Measurements from ENCODE around the gene PRAMEF20.
"Not testable (repeated sequence)": the region's sequence is repeated elsewhere in the genome, so short reads cannot be mapped to it uniquely, and the experiment has no call there.

The PRAMEF20 gene

DNA sequence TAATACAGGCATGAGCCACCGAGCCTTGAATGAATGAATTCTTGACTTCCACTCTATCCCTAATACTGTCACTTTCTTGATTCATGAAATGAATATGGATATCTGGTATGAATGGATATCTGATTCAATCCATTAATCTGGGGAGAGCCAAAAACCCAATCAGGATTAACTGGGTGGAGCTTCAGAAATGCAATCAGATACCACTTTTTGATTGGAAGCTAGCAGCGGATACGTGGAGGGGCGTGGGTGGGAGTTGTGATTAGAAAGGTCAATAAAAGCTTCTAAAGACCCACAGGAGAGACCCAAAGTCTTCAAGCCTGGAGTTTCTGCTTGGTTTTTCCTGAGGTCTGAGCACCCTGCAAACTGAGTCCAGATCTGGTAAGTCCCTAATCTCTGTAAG lies at the start of gene PRAMEF20:
Gene PRAMEF20, plus strand, starts transcription at position 301 of the 400 bp plus-strand sequence. CDS start 5,905 bp downstream, outside the sequence.
- DNase-seq = not testable (repeated sequence)

DNA sequence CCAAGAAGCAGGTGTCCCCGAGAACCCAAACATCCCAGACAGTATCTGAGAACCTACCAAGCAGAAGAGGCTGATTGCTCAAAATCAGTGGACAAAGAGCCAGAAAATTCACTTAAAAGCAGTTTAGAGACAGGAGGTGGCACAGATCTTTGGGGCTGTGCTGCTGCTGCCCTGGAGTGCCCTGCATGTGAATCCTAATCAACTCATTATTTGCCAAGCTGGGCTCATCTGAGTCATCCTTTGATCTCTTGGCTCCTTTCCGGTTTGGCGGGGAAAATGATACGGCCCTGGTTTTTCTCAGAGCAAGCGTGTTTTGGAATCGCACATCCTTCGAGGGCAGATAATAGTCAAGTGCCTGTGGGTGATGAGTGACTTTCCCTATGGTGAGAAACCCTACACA lies 47.9 kb upstream of the PRAMEF20 start:
- not testable (repeated sequence) for DNase-seq

DNA sequence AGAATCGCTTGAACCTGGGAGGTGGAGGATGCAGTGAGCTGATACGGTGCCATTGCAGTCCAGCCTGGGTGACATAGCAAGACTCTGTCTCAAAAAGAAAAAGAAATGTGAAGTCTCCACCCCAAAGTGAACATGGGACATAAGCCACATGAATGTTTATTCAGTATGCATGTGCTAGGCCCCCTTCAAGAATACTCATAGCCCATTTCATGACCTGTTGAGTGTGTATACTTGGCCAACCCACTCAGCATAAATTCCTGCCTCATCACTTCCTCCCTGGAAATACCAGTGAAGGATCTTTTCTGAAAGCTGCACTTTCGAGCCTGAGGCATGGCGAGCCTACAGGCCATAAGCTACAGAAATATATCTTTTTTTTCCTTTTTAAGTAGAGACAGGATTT lies 45.3 kb upstream of the PRAMEF20 start:
- not testable (repeated sequence) for DNase-seq

DNA sequence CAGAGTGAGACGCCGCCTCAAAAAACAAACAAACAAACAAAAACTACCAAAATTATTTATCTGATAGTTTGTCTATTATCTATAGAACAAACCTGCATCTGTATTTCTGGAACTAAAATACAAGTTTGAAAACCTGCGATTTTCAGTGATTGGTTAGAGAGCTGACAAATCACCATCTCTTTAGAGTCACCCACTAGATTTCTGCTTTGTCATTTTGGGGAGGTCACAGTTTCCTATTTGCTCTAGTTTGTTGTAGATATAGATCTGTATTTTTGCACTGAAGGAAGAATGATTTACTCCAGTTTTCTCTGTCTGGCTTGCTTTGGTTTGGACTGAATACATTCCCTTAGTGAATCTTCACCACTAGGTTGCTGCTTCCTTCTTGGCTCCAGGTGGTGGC lies 43.7 kb upstream of the PRAMEF20 start:
- not testable (repeated sequence) for DNase-seq

DNA sequence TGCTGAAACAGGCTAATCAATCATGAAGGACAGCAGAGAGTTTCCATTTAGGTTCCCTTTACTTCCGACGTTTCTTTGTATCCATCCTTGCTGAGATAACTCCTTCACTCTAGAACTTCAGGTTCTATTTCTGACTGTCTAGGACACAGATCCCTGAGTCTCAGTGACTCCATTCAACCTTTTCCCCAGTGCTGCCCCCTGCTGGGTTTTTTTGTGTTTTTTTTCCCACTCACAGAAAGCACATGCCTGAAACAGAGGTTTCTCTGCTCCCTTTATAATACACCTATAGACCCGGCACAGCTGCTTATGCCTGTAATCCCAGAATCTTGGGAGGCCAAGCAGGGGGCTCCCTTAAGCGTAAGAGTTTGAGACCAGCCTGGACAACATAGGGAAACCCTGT lies 41.7 kb upstream of the PRAMEF20 start:
- DNase-seq = not testable (repeated sequence)

DNA sequence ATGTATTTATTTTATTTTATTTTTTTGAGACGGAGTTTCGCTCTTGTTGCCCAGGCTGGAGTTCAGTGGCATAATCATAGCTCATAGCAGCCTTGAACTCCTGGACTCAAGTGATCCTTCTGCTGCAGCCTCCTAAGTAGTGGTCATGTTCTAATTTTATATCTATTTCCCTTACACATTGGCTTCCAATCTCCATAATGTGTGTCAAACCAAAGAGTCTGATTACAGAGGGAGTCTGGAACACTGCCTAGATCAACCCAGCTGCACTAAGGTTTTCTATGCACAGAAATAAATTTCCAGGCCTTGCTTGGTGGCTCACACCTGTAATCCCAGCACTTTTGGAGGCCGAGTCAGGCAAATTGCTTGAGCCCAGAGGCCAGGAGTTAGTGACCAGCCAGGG lies 31.3 kb upstream of the PRAMEF20 start:
- DNase-seq = not testable (repeated sequence)

DNA sequence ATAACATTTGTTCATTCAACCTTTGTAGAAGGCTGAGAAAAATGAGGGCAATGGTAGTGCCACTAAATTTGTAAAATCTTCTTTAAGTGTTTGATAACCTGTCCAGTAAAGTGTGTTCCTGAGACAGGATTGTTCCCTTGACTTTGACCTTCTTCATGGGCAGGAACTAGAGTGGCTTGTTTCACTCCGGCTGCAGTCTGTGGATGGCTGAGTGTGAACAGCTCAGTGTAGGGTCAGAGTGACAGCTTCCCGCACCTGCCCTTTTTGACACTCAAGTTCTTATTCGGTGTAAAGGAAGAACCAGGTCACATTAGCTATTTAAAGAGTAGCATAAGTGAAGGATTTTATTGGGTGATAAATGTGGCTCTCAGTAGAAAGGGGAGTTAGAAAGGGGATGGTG lies 29.9 kb upstream of the PRAMEF20 start:
- DNase-seq = not testable (repeated sequence)

DNA sequence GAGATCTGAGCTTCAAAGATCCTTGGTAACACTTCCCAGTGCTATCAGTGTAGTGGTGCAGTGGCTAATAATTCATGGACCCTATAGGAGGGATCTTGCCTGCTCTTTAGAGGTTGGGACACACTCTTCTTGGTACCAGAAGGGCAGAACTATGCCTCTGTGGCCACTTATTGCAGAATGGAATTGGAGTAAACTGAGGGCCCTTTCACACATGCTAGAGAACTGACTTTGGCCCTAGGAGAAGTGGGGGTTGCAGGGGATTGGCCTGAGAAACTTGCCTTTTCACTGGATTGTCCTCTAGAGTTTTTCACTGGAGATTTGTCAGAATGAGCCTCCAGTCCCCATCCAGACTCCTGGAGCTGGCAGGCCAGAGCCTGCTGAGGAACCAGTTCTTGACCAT lies 20.9 kb upstream of the PRAMEF20 start, which contains the start of gene PRAMEF17:
Gene PRAMEF17, plus strand, starts transcription at position 301 of the 400 bp plus-strand sequence. Its CDS starts 26 bp downstream, at position 327.
- DNase-seq = not testable (repeated sequence)

DNA sequence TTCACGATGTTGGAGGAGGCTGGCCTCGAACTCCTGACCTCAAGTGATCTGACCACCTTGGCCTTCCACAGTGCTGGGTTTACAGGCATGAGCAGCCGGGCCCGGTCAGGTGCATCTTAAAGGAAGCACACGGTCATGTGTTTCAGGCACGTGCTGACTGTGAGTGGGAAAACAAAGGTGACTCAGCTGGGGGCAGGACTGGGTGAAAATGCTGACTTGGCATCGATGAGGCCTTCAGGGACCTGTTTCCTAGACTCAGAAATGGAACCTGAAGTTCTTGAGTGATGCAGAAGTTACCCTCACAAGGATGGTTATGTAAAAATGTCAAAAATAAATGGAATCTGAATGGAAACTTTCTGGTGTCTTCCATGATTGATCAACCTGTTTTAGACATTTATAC lies 17.2 kb upstream of the PRAMEF20 start:
- DNase-seq = not testable (repeated sequence)

DNA sequence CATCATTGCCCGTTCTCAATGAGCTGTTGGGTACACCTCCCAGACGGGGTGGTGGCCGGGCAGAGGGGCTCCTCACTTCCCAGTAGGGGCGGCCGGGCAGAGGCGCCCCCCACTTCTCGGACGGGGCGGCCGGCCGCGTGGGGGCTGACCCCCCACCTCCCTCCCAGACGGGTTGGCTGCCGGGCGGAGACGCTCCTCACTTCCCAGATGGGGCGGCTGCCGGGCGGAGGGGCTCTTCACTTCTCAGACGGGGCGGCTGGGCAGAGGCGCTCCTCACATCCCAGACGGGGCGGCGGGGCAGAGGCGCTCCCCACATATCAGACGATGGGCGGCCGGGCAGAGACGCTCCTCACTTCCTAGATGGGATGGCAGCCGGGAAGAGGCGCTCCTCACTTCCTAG lies 15.5 kb upstream of the PRAMEF20 start:
- DNase-seq = not testable (repeated sequence)

DNA sequence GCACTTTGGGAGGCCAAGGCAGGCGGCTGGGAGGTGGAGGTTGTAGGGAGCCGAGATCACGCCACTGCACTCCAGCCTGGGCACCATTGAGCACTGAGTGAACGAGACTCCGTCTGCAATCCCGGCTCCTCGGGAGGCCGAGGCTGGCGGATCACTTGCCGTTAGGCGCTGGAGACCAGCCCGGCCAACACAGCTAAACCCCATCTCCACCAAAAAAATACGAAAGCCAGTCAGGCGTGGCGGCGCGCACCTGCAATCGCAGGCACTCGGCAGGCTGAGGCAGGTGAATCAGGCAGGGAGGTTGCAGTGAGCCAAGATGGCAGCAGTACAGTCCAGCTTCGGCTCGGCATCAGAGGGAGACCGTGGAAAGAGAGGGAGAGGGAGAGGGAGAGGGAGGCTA lies 14.9 kb upstream of the PRAMEF20 start:
- not testable (repeated sequence) for DNase-seq

DNA sequence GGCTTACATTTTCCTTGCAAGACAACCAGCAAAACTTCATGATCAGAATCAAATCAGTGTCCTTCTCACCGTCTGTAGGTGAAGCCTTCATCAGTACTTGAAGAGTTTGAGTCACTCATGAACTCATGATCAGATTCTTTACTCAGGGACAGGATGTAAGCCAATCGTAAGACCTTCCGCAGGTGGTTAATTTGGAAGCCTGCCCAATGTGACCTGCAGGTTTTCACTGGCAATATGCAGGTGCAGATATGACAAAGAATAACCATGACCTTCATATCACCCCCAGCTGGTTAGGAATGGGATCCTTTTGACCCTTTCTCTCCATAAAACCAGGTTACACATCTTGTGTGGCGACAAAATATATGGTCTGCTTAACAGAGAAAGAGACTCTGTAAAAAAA lies 2.4 kb upstream of the PRAMEF20 start:
- DNase-seq = no peak

DNA sequence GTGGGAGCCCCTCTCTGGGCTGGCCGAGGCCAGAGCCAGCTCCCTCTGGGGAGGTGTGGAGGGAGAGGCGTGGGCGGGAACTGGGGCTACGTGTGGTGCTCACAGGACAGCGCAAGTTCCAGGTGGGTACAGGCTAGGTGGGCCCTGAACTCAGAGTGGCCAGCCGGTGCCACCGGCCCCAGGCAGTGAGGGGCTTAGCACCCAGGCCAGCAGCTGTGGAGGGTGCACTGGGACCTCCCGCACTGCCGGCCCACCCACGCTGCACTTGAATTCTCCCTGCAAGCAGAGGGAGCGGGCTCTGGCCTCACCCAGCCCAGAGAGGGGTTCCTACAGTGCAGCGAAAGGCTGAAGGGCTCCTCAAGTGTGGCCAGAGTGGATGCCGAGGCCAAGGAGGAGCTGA lies 20.2 kb downstream of the PRAMEF20 start:
- DNase-seq = no peak

DNA sequence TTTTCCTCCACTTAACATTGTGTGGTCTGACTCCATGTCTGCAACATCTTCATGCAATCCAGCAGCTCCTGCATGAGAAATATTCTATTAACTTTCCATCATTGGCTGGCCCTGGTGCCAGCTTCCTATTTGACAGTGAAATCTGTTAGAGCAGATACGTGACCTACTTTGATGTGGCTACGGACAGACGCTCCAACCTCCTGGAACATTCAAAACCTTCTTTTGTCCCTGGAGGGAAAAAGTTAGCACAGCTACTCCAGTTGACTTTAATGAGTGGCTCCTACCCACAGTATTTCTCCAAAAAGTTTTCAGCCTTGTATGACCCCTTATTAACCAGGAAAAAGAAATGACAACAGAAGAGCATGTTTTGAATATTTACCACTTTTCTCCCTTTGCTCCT lies 22.0 kb downstream of the PRAMEF20 start:
- DNase-seq = no peak

DNA sequence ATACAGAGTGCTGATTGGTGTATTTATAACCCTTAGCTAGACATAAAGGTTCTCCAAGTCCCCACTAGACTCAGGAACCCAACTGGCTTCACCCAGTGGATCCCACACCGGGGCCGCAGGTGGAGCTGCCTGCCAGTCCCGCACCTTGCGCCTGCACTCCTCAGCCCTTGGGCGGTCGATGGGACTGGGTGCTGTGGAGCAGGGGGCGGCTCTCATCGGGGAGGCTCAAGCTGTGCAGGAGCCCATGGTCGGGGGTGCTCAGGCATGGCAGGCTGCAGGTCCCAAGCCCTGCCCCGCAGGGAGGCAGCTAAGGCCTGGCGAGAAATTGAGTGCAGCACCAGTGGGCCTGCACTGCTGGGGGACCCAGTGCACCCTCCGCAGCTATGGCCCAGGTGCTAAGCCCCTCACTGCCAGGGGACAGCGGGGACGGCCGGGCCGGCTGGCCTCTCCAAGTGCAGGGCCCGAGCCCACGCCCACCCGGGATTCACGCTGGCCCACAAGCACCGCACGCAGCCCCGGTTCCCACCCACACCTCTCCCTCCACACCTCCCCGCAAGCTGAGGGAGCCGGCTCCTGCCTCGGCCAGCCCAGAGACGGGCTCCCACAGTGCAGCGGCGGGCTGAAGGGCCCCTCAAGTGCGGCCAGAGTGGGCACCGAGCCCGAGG lies 23.6 kb downstream of the PRAMEF20 start:
- not testable (repeated sequence) for DNase-seq

DNA sequence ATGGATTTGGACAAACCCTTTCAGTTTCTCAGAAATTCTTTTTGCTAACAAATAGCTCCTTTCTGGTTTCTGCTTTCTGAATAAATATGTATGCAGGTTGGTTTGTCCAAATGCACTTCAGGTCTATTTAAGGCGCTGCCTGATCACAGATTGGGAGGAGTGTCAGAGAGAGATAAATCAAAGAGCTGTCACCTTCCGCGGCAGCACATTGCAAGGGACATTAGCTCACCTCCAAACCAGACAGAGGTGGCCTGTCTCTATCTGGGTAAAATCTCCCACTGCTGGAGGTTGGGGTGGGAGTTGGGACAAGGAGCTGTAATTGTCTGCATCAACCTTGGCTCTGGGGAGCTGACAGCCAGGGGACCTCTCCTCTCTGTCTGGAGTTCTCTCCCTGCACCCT lies 25.2 kb downstream of the PRAMEF20 start:
- no peak for DNase-seq

DNA sequence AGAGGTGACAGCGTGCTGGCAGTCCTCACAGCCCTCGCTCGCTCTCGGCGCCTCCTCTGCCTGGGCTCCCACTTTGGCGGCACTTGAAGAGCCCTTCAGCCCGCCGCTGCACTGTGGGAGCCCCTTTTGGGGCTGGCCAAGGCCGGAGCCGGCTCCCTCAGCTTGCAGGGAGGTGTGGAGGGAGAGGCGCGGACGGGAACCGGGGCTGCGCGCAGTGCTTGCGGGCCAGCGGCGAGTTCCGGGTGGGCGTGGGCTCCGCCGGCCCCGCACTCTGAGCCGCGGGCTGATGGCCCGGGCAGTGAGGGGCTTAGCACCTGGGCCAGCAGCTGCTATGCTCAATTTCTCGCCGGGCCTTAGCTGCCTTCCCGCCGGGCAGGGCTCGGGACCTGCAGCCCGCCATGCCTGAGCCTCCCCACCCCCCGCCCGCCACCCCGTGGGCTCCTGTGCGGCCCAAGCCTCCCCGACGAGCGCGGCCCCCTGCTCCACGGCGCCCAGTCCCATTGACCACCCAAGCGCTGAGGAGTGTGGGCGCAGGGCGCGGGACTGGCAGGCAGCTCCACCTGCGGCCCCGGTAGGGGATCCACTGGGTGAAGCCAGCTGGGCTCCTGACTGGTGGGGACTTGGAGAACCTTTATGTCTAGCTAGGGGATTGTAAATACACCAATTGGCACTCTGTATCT lies 29.0 kb downstream of the PRAMEF20 start:
- not testable (repeated sequence) for DNase-seq

DNA sequence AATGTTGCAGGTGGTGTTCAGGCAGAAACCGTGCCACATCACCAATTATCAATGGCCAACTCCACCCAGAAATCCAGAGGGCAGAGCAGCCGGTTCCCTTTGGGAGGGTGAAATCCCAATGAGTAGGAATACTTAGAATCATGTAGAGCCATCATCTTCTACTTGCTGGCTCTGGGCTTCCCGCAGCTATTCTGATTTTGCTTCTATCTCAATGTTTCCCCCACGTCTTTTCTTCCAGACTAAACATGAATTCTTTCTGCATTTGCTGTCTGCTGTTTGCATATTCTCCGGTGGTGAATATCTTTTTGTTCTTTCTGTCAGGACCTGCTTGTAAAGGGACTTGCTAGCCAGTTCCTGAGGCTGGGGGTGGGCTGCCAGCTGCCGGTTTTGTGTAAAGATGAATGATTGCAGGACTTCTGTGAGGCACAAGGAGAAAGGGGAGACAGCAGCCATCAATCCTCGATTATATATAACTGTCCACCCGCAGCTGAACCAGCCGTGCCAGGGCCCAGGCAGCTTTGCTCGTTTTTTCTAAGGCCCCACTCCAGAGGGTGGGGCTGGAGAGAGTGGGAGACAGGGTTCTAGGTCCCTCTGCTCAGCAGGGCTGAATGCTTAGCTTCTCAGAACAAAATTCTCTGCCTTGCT lies 33.2 kb downstream of the PRAMEF20 start:
- DNase-seq = no peak

DNA sequence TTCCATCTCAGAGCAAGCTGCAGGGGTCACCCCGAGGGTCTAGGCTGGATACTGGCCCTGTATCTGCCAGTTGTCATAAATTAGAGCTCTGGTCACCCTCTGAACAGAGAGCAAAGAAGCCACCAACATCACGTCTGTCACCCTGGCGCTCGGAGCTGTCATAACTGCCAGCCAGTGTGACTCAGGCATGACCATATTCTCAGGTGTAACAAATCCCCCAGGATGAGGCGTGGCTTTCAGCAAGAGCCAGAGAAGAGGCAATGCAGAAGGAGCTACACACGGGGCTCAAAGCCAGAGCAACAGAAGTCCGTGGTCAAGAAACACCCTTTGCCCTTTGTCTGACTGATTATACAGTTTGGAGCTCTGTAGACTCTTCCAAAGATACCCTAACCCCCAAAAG lies 40.0 kb downstream of the PRAMEF20 start:
- no peak for DNase-seq

DNA sequence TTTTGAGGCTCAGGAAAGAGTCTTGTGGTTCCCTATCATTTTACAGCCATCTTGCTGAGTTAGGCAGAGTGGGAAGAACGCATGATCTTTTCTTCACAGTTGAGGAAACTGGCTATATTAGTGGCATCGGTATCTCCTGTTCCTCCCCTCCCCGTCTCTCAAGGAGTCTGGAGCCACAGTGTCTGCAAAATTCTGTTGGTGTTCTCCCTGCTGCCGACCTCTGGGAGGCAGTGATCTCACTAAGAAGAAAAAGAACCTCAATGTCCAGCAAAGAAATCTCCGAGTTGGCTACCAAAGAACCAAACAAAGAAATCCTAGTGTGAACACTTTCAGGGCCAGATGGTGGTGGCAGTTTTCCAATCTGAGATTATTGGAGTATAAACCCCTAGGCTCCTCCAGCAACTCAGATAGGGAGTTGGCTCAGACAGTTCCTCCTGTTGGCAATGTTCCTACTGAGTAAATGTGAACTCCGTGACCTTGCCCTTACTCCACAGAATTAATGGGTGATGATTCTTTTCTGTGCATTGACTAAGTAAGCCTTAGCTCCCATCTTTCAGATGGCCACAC lies 41.2 kb downstream of the PRAMEF20 start:
- DNase-seq = no peak

DNA sequence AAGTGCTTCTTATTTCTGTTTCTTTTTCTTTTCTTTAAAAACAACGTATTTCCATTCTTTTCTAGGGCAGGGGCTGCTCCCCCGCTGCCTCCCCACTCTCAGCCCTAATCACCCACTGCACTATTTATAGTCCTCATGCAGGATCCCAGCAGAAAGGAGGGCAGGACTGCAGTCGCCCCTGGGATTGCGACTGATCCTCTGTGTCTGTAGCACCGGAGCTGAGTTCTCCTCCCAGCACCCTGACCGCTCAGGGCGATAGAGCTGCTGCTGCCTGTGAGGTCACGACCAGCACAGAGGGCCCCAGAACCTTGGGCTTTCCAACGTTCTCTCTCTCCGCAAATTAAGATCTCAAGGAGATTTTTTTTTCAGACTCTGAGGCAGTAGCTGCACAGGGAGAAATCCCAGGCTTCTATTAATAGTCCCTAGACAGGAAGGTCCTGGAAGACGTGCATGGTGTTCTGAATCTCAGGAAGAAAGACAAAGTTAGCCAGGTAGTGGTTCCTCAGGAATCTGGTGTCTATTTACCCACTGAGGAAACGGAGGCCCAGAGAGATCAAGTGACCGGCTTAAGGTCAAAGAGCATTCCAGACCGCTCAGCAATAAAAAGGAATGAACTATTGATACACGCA lies 46.8 kb downstream of the PRAMEF20 start:
- DNase-seq = no peak

DNA sequence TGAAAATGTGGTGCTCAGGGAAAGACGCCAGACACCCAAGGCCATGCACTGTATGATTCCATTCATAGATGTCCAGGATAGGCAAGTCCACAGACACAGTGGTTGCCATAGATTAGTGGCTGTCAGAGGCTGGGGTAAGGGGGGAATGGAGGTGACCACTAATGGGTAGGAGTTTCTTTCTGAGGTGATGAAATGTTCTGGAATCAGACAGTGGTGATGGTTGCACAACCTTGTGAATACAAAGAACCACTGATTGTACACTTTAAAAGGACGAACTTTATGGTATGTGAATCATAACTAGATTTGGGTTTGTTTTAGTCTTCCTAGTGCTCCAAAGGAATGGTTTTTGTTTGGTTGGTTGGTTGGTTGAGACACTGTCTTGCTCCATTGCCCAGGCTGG lies 51.7 kb downstream of the PRAMEF20 start:
- no peak for DNase-seq

DNA sequence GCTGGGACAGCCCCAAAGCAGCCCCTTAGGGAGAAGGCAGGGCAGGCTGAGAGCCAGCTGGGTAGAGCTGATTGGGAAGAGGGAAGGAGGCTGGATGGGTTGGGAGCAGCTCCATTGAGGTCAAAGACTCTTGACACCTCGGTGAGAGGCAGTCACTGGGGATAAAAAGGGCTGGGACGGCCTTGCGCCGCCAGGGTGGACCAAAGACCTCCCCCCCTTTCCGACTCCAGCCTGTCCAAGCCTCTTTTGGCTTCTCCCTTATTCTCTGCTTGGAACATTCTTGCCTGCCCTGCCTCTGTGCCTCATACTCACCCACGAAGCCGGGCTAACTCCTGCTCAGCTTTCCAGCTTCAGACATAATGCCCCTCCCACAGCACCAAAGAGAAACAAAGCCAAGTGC lies 52.4 kb downstream of the PRAMEF20 start:
- no peak for DNase-seq

Data from DMS153 (cell line).